ENCODE measurements around the gene DCAF5.

DCAF5 gene

DNA sequence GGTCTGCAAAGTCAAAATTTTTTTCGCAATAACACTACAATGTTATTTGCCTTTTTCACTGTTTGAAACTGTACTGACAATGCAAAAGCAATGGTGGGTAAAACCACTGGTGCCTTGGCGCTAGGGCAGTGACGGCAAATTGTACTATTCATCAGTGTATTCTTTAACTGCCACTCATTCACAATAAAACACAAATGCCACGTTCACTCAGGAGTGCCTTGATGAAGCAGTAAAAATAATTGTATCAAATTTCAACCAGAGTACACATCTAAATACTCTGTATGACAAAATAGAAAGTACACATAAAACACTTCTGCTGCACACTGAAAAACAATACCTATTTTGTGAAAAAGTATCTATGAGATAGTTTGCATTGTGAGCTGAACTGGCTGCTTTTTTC, 17.8 kb downstream of the DCAF5 start:
- no peak for DNase-seq (ENCODE audit: low read depth in 1 of 2, low spot score in 1 of 2)
- no peak overlapping the region for H3K27ac ChIP-seq (replicated peaks)
- H3K27me3 ChIP-seq (ENCODE audit: insufficient read depth, poor library complexity, severe bottlenecking) = no peaks in the 10 kb centered on the region
- TF ChIP-seq SPI1 (IDR thresholded peaks at IDR 0.05; ENCODE audit: borderline replicate concordance, low read depth) (no peak), GABPA (IDR thresholded peaks at IDR 0.05; ENCODE audit: low read depth) (no peak), POLR2AphosphoS5 (IDR thresholded peaks at IDR 0.05; ENCODE audit: low read depth) (no peak)
- TF ChIP-seq, protein P1, sequence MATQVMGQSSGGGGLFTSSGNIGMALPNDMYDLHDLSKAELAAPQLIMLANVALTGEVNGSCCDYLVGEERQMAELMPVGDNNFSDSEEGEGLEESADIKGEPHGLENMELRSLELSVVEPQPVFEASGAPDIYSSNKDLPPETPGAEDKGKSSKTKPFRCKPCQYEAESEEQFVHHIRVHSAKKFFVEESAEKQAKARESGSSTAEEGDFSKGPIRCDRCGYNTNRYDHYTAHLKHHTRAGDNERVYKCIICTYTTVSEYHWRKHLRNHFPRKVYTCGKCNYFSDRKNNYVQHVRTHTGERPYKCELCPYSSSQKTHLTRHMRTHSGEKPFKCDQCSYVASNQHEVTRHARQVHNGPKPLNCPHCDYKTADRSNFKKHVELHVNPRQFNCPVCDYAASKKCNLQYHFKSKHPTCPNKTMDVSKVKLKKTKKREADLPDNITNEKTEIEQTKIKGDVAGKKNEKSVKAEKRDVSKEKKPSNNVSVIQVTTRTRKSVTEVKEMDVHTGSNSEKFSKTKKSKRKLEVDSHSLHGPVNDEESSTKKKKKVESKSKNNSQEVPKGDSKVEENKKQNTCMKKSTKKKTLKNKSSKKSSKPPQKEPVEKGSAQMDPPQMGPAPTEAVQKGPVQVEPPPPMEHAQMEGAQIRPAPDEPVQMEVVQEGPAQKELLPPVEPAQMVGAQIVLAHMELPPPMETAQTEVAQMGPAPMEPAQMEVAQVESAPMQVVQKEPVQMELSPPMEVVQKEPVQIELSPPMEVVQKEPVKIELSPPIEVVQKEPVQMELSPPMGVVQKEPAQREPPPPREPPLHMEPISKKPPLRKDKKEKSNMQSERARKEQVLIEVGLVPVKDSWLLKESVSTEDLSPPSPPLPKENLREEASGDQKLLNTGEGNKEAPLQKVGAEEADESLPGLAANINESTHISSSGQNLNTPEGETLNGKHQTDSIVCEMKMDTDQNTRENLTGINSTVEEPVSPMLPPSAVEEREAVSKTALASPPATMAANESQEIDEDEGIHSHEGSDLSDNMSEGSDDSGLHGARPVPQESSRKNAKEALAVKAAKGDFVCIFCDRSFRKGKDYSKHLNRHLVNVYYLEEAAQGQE (IDR thresholded peaks at IDR 0.05; ENCODE audit: insufficient replicate concordance, low read depth) = no peak
- TF ChIP-seq, protein P2, sequence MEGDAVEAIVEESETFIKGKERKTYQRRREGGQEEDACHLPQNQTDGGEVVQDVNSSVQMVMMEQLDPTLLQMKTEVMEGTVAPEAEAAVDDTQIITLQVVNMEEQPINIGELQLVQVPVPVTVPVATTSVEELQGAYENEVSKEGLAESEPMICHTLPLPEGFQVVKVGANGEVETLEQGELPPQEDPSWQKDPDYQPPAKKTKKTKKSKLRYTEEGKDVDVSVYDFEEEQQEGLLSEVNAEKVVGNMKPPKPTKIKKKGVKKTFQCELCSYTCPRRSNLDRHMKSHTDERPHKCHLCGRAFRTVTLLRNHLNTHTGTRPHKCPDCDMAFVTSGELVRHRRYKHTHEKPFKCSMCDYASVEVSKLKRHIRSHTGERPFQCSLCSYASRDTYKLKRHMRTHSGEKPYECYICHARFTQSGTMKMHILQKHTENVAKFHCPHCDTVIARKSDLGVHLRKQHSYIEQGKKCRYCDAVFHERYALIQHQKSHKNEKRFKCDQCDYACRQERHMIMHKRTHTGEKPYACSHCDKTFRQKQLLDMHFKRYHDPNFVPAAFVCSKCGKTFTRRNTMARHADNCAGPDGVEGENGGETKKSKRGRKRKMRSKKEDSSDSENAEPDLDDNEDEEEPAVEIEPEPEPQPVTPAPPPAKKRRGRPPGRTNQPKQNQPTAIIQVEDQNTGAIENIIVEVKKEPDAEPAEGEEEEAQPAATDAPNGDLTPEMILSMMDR (IDR thresholded peaks at IDR 0.05; ENCODE audit: insufficient read depth, low read length) = no peak
- H3K4me3 ChIP-seq (replicated peaks; ENCODE audit: insufficient read depth, low read length) = no peak overlapping the region

GRCh38 chr14:69133206-69134125, 19.5 kb downstream of the DCAF5 start:
- Histone ChIP-seq H3K4me3 (replicated peaks; ENCODE audit: insufficient read depth, low read length) (no peak overlapping the region), H3K27me3 (ENCODE audit: insufficient read depth, poor library complexity, severe bottlenecking) (no peaks in the 10 kb centered on the region), H3K27ac (replicated peaks) (no peak overlapping the region)
- DNase-seq (ENCODE audit: low read depth in 1 of 2, low spot score in 1 of 2) = no peak
- TF ChIP-seq POLR2AphosphoS5 (IDR thresholded peaks at IDR 0.05; ENCODE audit: low read depth) (no peak), GABPA (IDR thresholded peaks at IDR 0.05; ENCODE audit: low read depth) (no peak), SPI1 (IDR thresholded peaks at IDR 0.05; ENCODE audit: borderline replicate concordance, low read depth) (no peak)
- TF ChIP-seq, protein P1 (IDR thresholded peaks at IDR 0.05; ENCODE audit: insufficient replicate concordance, low read depth) = no peak
- TF ChIP-seq, protein P2 (IDR thresholded peaks at IDR 0.05; ENCODE audit: insufficient read depth, low read length) = no peak

DNA sequence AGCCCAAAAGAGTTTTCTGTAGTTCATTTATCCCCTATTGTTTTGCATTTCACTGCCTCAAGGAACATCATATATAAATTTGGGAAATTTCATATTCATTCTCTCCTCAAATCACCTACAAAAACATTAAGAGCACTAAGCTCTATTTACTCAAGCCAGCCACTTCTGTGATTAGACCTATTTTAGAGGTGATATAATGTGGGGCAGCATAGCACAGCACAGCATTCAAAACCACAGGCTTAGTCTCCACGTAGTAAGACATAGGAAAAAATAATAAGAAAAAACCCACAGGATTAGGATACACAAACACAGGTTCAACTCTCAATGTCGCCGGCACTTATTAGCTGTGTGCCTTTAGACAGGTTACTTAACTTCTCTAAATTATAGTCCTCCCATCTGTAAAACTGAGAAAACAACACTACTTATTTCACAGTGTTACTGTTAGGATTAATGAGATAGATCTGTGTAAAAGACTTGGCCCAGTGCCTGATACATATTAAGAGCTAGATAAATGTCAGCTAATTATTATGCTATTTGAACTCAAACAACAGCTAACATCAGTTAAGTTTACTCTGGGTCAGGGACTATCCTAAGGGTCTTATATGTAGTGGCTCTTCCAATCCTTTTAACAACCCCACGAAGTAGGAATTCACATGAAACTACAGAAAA, 20.3 kb downstream of the DCAF5 start:
- Histone ChIP-seq H3K27ac (replicated peaks) (no peak overlapping the region), H3K27me3 (ENCODE audit: insufficient read depth, poor library complexity, severe bottlenecking) (no peaks in the 10 kb centered on the region), H3K4me3 (replicated peaks; ENCODE audit: insufficient read depth, low read length) (no peak overlapping the region)
- TF ChIP-seq, protein P2 (IDR thresholded peaks at IDR 0.05; ENCODE audit: insufficient read depth, low read length) = no peak
- TF ChIP-seq GABPA (IDR thresholded peaks at IDR 0.05; ENCODE audit: low read depth) (no peak), SPI1 (IDR thresholded peaks at IDR 0.05; ENCODE audit: borderline replicate concordance, low read depth) (no peak), POLR2AphosphoS5 (IDR thresholded peaks at IDR 0.05; ENCODE audit: low read depth) (no peak)
- TF ChIP-seq, protein P1 (IDR thresholded peaks at IDR 0.05; ENCODE audit: insufficient replicate concordance, low read depth) = no peak
- no peak for DNase-seq (ENCODE audit: low read depth in 1 of 2, low spot score in 1 of 2)

All from HL-60 (cell line).